Endothelial cell of umbilical vein (primary cell): ENCODE results near the gene SMARCA4.

Experiments used
- CTCF ChIP-seq, 2 donors: IDR thresholded peaks; 1 replicate in 1 of 2; 2 replicates in 1 of 2; pipeline ENCODE4 v1.5.1; 2011; ENCODE audit warnings: low read length in 2 of 2, mild to moderate bottlenecking in 2 of 2, moderate library complexity in 2 of 2, control low read depth in 1 of 2, inconsistent platforms in 1 of 2, low read depth in 1 of 2; ENCODE audit not compliant: insufficient read depth in 1 of 2; ENCODE audit errors: extremely low read depth in 1 of 2
- EZH2 ChIP-seq: IDR thresholded peaks from 2 replicates; pipeline ENCODE4 v1.6.1; 2012; ENCODE audit warnings: borderline replicate concordance, low read depth, mild to moderate bottlenecking, moderate library complexity, low read length, inconsistent platforms; ENCODE audit not compliant: severe bottlenecking
- POLR2A ChIP-seq: IDR thresholded peaks from 2 replicates; pipeline ENCODE4 v1.6.1; 2012; ENCODE audit warnings: low read depth, mild to moderate bottlenecking, control low read depth, low read length
- POLR2AphosphoS5 ChIP-seq: IDR thresholded peaks from 2 replicates; pipeline ENCODE4 v1.6.1; 2012; ENCODE audit warnings: low read depth, mild to moderate bottlenecking, control low read depth, low read length, moderate library complexity; ENCODE audit not compliant: insufficient read depth

DNA sequence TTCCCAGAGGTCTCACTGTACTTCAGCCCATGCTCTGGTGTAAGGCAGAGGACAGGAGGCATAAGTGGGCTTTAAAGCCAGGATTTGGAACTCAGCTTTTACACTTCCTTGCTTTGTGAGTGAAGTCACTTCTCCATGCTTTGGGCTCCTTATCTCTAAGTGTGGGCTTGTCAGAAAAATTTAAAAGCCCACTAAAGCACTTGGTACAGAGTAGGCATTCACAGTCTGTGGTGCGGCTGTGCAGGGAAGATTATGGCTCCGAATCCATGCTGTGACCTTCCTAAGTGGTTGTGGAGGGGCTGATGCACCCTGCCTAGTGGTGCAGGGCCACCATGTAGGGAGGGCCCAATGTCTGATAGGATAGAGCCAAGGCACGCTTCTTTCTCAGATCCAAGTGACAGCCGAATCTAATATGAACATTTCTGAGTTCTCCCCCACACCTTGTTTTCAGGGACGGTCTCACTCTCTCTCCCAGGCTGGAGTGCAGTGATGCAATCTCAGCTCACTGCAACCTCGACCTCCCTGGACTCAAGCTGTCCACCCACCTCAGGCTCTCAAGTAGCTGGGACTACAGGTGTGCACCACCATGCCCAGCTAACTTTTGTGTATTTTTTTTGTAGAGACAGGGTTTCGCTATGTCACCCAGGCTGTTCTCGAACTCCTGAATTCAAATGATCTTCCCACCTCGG lies 25.3 kb upstream of the SMARCA4 start:
- no peak for TF ChIP-seq POLR2A
- TF ChIP-seq CTCF (IDR thresholded peaks at IDR 0.05; ENCODE audit: extremely low read depth in 1 of 2, insufficient read depth in 1 of 2, low read depth in 1 of 2, low read length in 2 of 2), result no peak
- no peak for TF ChIP-seq POLR2AphosphoS5
- no peak for TF ChIP-seq EZH2
